Measurements from ENCODE around the gene WNT7A.

Gene WNT7A

DNA sequence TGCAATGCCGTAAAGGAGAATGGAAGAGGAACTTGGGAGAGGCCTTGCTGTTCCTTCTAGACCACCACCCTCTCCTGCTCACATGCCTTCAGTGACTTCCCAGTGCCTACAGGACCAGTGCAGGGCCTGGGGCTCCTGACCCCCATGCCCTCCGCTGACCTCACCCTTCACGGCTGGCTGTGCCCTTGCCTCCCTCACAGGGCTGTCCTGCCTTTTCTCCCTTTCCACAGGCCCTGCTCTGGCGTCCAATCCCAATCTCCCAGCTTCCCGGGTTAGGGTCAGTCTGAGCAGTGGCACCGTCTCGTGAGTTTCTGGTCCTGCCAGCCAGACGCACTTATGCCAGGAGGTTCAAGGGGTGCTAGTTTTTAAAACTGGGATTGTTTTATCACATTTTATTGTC lies 110.4 kb downstream of the WNT7A start:
- DNase-seq (ENCODE audit: low read depth), result no peak

DNA sequence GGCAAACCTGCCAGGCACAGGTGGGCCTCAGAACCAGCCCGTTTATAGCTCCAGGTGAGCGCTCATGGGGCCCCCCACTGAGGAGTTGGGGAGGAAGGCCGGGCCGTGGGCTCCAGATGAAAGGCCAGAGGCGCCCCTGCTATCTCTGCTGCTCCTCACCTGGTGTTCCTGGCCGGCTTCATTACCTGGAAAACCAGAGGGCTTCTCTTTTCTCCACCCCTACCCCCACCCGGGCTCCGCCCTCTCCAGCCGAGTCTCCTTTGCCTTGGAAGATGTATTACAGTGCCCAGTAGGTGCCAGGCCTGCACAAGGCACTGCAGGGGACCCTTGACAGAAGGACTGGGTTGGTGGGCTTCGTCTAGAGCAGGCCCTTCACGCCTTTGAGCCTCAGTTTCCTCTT lies 111.4 kb downstream of the WNT7A start:
- no peak for DNase-seq (ENCODE audit: low read depth)

DNA sequence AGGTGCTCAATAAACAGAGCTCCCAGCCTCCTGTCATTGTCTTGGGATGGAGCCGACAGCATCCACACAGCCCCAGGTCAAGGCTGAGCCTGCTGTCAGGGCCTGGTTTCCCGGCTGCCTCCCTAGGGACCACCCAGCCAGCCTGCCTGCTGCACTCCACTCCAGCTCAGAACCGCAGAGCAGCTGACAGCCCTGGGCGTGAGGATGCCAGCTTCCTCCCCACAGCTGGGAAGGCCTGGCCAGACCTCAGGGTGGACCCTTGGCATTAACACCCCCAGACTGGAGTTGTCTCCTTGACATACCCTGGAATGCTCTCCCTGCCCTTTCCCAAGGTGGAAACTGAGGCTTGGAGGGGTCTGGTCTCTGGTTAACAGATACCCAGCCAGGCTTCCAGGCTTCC lies 112.0 kb downstream of the WNT7A start:
- no peak for DNase-seq (ENCODE audit: low read depth)

DNA sequence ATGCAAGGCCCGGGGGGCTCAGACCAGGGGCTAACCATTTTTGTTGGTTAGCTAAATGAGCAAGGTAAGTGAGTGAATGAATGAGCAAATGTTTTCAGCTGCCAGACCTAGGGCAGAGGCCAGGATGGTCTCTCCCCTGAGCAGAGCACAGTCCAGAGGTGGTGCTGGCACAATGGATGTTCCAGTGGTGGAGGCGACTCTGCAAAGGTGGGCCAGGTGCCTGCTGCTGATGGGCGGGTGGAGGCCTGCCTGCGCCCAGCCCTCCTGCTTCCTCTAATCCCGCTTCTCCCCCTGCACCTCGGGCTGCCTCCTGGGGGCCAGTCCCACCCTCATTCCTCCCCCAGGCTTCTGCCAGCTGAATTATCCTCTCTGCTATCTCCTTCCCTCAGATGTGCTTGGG lies 112.8 kb downstream of the WNT7A start:
- no peak for DNase-seq (ENCODE audit: low read depth)
